Central memory CD4-positive, alpha-beta T cell (primary cell): ENCODE results near the gene MRFAP1.
A peak's percentile ranks its signal among the peaks of the same experiment; 100 is the strongest.
"Not testable (repeated sequence)": the region's sequence is repeated elsewhere in the genome, so short reads cannot be mapped to it uniquely, and the experiment has no call there.

Experiments used
- DNase-seq: peaks from one replicate; pipeline ENCODE4 v3.0.0; 2022

MRFAP1 gene

GRCh38 chr4:6641164-6641970 is 882 bp downstream of the MRFAP1 start:
- DNase-seq = peak; percentile 58

- DNase-seq = no peak
Observed at GRCh38 chr4:6641971-6642320, 1.5 kb downstream of the MRFAP1 start.

- DNase-seq = no peak
Observed at GRCh38 chr4:6643141-6643847, 2.8 kb downstream of the MRFAP1 start.

- no peak for DNase-seq
Observed at GRCh38 chr4:6644792-6645530, 4.5 kb downstream of the MRFAP1 start.

GRCh38 chr4:6647169-6647568 is 6.7 kb downstream of the MRFAP1 start:
- no peak for DNase-seq

GRCh38 chr4:6647582-6648230 is 7.2 kb downstream of the MRFAP1 start:
- no peak for DNase-seq

- no peak for DNase-seq
Observed at GRCh38 chr4:6649216-6649615, 8.7 kb downstream of the MRFAP1 start.

- not testable (repeated sequence) for DNase-seq
Observed at GRCh38 chr4:6654211-6654610, 13.7 kb downstream of the MRFAP1 start.

- not testable (repeated sequence) for DNase-seq
Observed at GRCh38 chr4:6655291-6655690, 14.8 kb downstream of the MRFAP1 start.

- DNase-seq = no peak
Observed at GRCh38 chr4:6655924-6656323, 15.4 kb downstream of the MRFAP1 start.

- no peak for DNase-seq
Observed at GRCh38 chr4:6657242-6658208, 17.0 kb downstream of the MRFAP1 start.

GRCh38 chr4:6658209-6658595 is 17.7 kb downstream of the MRFAP1 start:
- no peak for DNase-seq

- DNase-seq = peak; percentile 56
Observed at GRCh38 chr4:6658597-6659075, 18.2 kb downstream of the MRFAP1 start.

GRCh38 chr4:6659897-6660296 is 19.4 kb downstream of the MRFAP1 start:
- DNase-seq = no peak

GRCh38 chr4:6660430-6660829 is 19.9 kb downstream of the MRFAP1 start:
- DNase-seq = no peak

GRCh38 chr4:6662591-6662990 is 22.1 kb downstream of the MRFAP1 start:
- DNase-seq = no peak

GRCh38 chr4:6663596-6664393 is 23.3 kb downstream of the MRFAP1 start:
- no peak for DNase-seq

GRCh38 chr4:6665320-6665654 is 24.8 kb downstream of the MRFAP1 start:
- DNase-seq = no peak

GRCh38 chr4:6668391-6668790 is 27.9 kb downstream of the MRFAP1 start:
- DNase-seq = no peak

- no peak for DNase-seq
Observed at GRCh38 chr4:6671648-6672047, 31.2 kb downstream of the MRFAP1 start.

- no peak for DNase-seq
Observed at GRCh38 chr4:6672131-6672530, 31.6 kb downstream of the MRFAP1 start.
